SK-N-DZ (cell line): ENCODE data around the gene RFX7.

ENCODE experiments used
- DNase-seq: peaks from one replicate; pipeline ENCODE4 v3.0.0-alpha.2; 2015; ENCODE audit warnings: low spot score

The RFX7 gene

GRCh38 chr15:56244038-56244810 lies 545 bp upstream of the RFX7 start:
- peak; percentile 93 for DNase-seq

- peak; percentile 79 for DNase-seq
These were observed 1.0 kb downstream of the RFX7 start for GRCh38 chr15:56242576-56243162.

GRCh38 chr15:56241374-56242105 lies 2.1 kb downstream of the RFX7 start:
- no peak for DNase-seq

- no peak for DNase-seq
These were observed 3.3 kb downstream of the RFX7 start for GRCh38 chr15:56240390-56240789.

- no peak for DNase-seq
These were observed 7.5 kb downstream of the RFX7 start for GRCh38 chr15:56236197-56236596.

GRCh38 chr15:56234804-56235203 lies 8.9 kb downstream of the RFX7 start:
- no peak for DNase-seq

GRCh38 chr15:56233549-56233948 lies 10.1 kb downstream of the RFX7 start:
- no peak for DNase-seq

GRCh38 chr15:56232058-56232457 lies 11.6 kb downstream of the RFX7 start:
- no peak for DNase-seq

- DNase-seq: no peak
These were observed 14.8 kb downstream of the RFX7 start for GRCh38 chr15:56228854-56229253.

- DNase-seq: no peak
These were observed 15.3 kb downstream of the RFX7 start for GRCh38 chr15:56228352-56228751.

GRCh38 chr15:56227780-56228179 lies 15.9 kb downstream of the RFX7 start:
- DNase-seq: no peak

- DNase-seq: no peak
These were observed 16.4 kb downstream of the RFX7 start for GRCh38 chr15:56227306-56227705.

DNA sequence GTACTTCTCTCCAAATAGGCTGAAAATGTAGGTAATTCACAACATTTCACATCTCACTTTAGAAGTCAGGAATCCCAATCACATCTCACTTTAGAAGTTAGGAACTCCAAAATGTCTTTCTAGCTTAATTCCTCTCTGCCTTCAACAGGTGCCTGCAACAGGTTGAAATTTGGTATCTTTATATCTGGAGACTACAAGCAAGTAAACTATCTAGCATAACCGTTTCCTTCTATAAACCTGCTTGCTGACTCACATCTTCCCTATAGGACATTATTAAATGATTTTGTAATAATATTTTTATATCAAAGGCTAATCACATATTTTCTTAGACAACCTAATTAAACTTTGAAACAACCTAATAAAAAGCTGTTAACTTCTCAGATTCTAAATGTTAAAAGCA lies 18.2 kb downstream of the RFX7 start:
- no peak for DNase-seq

- no peak for DNase-seq
These were observed 21.4 kb downstream of the RFX7 start for GRCh38 chr15:56222302-56222701.

- no peak for DNase-seq
These were observed 26.3 kb downstream of the RFX7 start for GRCh38 chr15:56217341-56217740.

DNA sequence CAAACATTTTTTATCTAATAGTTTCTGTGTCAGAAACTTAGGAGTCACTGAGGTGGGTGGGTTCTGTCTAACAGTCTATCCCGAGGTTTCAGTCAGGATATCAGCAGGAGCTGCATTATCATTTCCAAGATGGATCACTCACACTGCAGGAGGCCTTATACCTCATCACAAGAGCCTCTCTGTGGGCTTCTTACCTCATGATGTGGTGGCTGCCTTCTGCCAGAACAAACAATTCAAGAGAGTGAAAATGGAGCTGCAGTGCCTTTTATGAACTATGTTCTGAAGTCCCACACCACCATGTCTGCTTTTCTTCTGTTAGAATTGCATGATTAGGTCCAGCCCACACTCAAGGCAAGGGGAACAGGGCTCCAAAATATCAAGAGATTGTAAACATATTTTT lies 27.9 kb downstream of the RFX7 start:
- no peak for DNase-seq

DNA sequence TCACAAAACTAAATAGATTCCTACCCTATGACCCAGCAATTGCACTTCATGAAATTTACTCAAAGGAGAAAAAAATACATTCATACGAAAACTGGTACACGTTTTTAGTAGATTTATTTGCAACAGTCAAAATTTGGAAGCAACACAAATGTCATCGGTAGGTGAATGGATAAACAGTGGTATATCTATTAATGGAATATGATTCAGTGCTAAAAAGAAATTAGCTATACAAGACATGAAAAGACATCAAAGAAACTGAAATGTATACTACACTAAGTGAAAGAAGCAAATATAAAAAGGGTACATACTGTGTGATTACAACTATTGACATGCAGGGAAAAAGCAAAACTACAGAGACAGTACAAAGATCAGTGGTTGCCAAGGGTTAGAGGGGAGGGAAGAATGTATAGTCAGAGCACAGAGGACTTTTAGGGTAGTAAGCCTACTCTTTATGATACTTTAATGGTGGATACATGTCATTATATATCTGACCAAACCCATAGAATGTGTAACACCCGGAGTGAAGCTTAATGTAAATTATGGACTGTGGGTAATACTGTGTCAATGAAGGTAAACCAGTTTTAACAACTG lies 31.6 kb downstream of the RFX7 start:
- DNase-seq: no peak

GRCh38 chr15:56211064-56211463 lies 32.6 kb downstream of the RFX7 start:
- no peak for DNase-seq

GRCh38 chr15:56208641-56209155 lies 35.0 kb downstream of the RFX7 start:
- no peak for DNase-seq

DNA sequence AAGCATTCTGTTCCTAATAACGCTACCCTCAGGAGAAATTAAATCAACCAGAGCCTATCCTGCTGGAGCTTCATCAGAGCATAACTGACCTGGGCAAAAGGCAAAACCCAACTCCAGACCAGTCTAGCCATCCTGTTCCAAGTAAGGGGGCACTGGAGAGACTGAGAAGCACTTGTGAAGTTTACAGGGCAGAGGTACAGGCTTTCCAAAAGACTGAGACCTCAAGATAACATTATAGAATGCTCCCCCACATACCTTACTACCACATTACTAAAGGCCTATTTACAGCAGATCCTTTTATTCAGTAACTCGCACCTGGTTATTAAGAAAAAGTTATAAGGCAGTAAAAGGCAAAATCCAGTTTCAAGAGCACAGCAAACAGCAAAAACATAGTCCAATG lies 35.5 kb downstream of the RFX7 start:
- DNase-seq: no peak

DNA sequence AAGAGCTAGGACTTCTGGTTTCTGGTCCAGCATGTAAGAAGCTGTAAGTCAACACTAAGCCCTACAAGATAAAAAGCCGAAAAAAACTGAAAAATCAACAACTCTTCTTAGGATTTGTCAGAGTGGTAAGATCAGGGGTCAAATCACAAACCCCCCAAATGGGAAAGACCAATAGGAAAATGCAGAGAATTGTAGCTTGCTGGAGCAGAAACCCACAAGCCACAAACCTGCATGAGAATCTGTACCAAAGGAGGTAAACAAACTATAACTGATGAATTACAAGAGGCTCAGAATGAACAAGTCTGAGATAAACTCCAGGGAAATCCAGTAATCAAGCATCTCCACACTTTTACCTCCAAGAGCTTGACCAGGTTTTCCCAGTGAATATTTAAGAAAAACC lies 36.0 kb downstream of the RFX7 start:
- DNase-seq: no peak

DNA sequence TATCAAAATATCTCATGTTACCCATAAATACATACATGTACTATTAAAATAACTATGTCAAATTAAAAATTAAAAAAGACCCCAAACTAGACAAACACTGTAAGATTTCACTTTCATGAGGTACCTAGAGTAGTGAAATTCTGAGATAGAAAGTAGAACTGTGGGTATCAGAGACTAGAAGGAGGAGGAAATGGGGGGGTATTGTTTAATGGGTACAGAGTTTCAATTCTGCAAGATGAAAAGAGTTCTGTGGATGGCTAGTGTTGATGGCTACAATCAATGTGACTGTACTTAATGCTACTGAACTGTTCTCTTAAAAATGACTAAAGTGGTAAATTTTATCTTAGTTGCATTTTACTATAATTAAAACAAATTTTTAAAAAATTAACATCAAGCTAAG lies 36.6 kb downstream of the RFX7 start:
- no peak for DNase-seq
